GM23338 (cell line): ENCODE data around the gene RIPOR3.

Source experiments
- CREB1 ChIP-seq: fragments of 250-450 bp; sonication (Bioruptor Pico); IDR thresholded peaks from 2 replicates; pipeline ENCODE4 v1.5.0; 2020; ENCODE audit warnings: low read depth, mild to moderate bottlenecking, moderate library complexity
- EZH2 ChIP-seq: fragments of 200-600 bp; sonication (generic); IDR thresholded peaks from one replicate; pipeline ENCODE4 v1.8.0; 2017; ENCODE audit warnings: antibody characterized with exemption, mild to moderate bottlenecking, low read depth; ENCODE audit not compliant: unreplicated experiment
- EZH2phosphoT487 ChIP-seq: fragments of 200-600 bp; sonication (generic); IDR thresholded peaks from one replicate; pipeline ENCODE4 v1.8.1; 2018; ENCODE audit warnings: antibody characterized with exemption; ENCODE audit not compliant: unreplicated experiment
- NANOG ChIP-seq: IDR thresholded peaks from 2 replicates; pipeline ENCODE4 v1.6.1; 2016; ENCODE audit warnings: antibody characterized with exemption, borderline replicate concordance
- POLR2AphosphoS5 ChIP-seq: IDR thresholded peaks from 2 replicates; pipeline ENCODE4 v1.6.1; 2016; ENCODE audit warnings: antibody characterized with exemption, low read depth
- STAT1 ChIP-seq: IDR thresholded peaks from one replicate; pipeline ENCODE4 v1.6.1; 2016; ENCODE audit warnings: antibody characterized with exemption; ENCODE audit not compliant: unreplicated experiment
- ZNF114 ChIP-seq: fragments of 250-450 bp; sonication (Bioruptor Pico); IDR thresholded peaks from 2 replicates; pipeline ENCODE4 v1.5.0; 2020; ENCODE audit warnings: mild to moderate bottlenecking, moderate library complexity
- TF ChIP-seq, protein P1 (sequence below), 2 experiments: fragments of 200-600 bp in 1 of 2; sonication (generic) in 1 of 2; conservative IDR thresholded peaks; 2 replicates each; pipeline versions ENCODE4 v1.5.1 to v1.6.1; 2016 to 2017; ENCODE audit warnings: antibody characterized with exemption in 2 of 2, low read depth in 2 of 2, mild to moderate bottlenecking in 2 of 2, moderate library complexity in 1 of 2
- TF ChIP-seq, protein P2 (sequence below): IDR thresholded peaks from 2 replicates; pipeline ENCODE4 v1.6.1; 2016; ENCODE audit warnings: antibody characterized with exemption
- TF ChIP-seq, protein P3 (sequence below): IDR thresholded peaks from one replicate; pipeline ENCODE4 v1.6.1; 2018; ENCODE audit warnings: antibody characterized with exemption; ENCODE audit not compliant: unreplicated experiment

DNA sequence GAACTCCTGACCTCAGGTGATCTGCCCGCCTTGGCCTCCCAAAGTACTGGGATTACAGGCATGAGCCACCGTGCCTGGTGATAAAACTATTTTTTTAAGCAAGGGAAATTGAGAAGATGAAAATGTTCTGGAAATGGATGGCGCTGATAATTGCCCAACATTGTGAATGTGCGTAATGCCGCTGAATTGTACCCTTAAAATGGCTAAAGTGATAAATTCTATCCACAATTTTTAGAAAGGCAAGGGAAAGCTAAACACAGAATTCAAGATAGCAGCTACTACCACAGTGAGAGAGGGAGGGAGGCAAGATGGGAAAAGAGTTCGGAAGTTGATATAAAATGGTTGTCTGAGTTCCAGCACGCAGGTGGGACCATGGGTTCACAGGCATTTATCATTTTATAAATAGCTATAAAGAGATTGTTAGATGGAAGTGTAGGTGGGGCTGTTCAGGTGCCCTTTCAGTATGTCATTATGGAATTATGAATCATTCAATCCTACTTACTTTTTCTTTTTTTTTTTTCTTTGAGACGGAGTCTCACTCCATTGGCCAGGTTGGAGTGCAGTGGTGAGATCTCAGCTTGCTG, 8.3 kb downstream of the RIPOR3 start:
- TF ChIP-seq, protein P1, sequence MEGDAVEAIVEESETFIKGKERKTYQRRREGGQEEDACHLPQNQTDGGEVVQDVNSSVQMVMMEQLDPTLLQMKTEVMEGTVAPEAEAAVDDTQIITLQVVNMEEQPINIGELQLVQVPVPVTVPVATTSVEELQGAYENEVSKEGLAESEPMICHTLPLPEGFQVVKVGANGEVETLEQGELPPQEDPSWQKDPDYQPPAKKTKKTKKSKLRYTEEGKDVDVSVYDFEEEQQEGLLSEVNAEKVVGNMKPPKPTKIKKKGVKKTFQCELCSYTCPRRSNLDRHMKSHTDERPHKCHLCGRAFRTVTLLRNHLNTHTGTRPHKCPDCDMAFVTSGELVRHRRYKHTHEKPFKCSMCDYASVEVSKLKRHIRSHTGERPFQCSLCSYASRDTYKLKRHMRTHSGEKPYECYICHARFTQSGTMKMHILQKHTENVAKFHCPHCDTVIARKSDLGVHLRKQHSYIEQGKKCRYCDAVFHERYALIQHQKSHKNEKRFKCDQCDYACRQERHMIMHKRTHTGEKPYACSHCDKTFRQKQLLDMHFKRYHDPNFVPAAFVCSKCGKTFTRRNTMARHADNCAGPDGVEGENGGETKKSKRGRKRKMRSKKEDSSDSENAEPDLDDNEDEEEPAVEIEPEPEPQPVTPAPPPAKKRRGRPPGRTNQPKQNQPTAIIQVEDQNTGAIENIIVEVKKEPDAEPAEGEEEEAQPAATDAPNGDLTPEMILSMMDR (conservative IDR thresholded peaks at IDR 0.05; ENCODE audit: low read depth in 2 of 2) = no peak
- TF ChIP-seq POLR2AphosphoS5 = no peak
- no peak for TF ChIP-seq CREB1
- TF ChIP-seq, protein P2, sequence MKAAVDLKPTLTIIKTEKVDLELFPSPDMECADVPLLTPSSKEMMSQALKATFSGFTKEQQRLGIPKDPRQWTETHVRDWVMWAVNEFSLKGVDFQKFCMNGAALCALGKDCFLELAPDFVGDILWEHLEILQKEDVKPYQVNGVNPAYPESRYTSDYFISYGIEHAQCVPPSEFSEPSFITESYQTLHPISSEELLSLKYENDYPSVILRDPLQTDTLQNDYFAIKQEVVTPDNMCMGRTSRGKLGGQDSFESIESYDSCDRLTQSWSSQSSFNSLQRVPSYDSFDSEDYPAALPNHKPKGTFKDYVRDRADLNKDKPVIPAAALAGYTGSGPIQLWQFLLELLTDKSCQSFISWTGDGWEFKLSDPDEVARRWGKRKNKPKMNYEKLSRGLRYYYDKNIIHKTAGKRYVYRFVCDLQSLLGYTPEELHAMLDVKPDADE = no peak
- no peak for TF ChIP-seq NANOG
- TF ChIP-seq STAT1 = no peak
- TF ChIP-seq, protein P3, sequence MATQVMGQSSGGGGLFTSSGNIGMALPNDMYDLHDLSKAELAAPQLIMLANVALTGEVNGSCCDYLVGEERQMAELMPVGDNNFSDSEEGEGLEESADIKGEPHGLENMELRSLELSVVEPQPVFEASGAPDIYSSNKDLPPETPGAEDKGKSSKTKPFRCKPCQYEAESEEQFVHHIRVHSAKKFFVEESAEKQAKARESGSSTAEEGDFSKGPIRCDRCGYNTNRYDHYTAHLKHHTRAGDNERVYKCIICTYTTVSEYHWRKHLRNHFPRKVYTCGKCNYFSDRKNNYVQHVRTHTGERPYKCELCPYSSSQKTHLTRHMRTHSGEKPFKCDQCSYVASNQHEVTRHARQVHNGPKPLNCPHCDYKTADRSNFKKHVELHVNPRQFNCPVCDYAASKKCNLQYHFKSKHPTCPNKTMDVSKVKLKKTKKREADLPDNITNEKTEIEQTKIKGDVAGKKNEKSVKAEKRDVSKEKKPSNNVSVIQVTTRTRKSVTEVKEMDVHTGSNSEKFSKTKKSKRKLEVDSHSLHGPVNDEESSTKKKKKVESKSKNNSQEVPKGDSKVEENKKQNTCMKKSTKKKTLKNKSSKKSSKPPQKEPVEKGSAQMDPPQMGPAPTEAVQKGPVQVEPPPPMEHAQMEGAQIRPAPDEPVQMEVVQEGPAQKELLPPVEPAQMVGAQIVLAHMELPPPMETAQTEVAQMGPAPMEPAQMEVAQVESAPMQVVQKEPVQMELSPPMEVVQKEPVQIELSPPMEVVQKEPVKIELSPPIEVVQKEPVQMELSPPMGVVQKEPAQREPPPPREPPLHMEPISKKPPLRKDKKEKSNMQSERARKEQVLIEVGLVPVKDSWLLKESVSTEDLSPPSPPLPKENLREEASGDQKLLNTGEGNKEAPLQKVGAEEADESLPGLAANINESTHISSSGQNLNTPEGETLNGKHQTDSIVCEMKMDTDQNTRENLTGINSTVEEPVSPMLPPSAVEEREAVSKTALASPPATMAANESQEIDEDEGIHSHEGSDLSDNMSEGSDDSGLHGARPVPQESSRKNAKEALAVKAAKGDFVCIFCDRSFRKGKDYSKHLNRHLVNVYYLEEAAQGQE = no peak
- TF ChIP-seq EZH2 = no peak
- no peak for TF ChIP-seq EZH2phosphoT487
- no peak for TF ChIP-seq ZNF114
